GM23338 (cell line): ENCODE data around the gene KCTD19. TPM values are rescaled to one million over a fixed set of nuclear protein-coding genes. Genes with fewer than 3 reads are reported as not detected.

Experiments
- ATAC-seq: fragments of 200-7000 bp; cut with Tn5 transposase; 3 replicates; pipeline ENCODE4 v1.9.1; 2020
- DNase-seq: peaks from one replicate; pipeline ENCODE4 v3.0.0-alpha.2; 2015; ENCODE audit warnings: low spot score
- H2AFZ ChIP-seq: fragments of 200-600 bp; sonication (generic); 2 replicates; pipeline ENCODE4 v1.8.0; 2016; ENCODE audit warnings: antibody characterized with exemption, mild to moderate bottlenecking, moderate library complexity
- H3F3A ChIP-seq: fragments of 200-600 bp; sonication (generic); replicated peaks from 2 replicates; pipeline ENCODE4 v1.8.0; 2017; ENCODE audit warnings: antibody characterized with exemption, mixed run types, low read depth
- H3K27ac ChIP-seq: fragments of 200-600 bp; sonication (generic); 2 replicates; pipeline ENCODE4 v1.6.1; 2016; ENCODE audit warnings: low read depth
- H3K27me3 ChIP-seq: fragments of 200-600 bp; sonication (generic); 2 replicates; pipeline ENCODE4 v1.8.0; 2016; ENCODE audit warnings: mild to moderate bottlenecking, mixed run types, moderate library complexity; ENCODE audit not compliant: insufficient read depth
- H3K36me3 ChIP-seq: fragments of 200-600 bp; sonication (generic); 2 replicates; pipeline ENCODE4 v1.8.0; 2016; ENCODE audit warnings: mild to moderate bottlenecking; ENCODE audit not compliant: insufficient read depth
- H3K4me1 ChIP-seq: fragments of 200-600 bp; sonication (generic); 2 replicates; pipeline ENCODE4 v1.8.0; 2016; ENCODE audit warnings: mild to moderate bottlenecking, moderate library complexity; ENCODE audit not compliant: insufficient read depth
- H3K4me2 ChIP-seq: fragments of 200-600 bp; sonication (generic); 2 replicates; pipeline ENCODE4 v1.7.1; 2017; ENCODE audit warnings: mixed run types
- H3K4me3 ChIP-seq: fragments of 200-600 bp; sonication (generic); 2 replicates; pipeline ENCODE4 v1.6.1; 2016; ENCODE audit warnings: mixed run types
- H3K79me2 ChIP-seq: fragments of 200-600 bp; sonication (generic); replicated peaks from 2 replicates; pipeline ENCODE4 v1.8.0; 2017; ENCODE audit warnings: mild to moderate bottlenecking; ENCODE audit not compliant: insufficient read depth
- H3K9me2 ChIP-seq: fragments of 200-600 bp; sonication (generic); 2 replicates; pipeline ENCODE4 v1.8.0; 2017; ENCODE audit not compliant: insufficient read depth
- H4K20me1 ChIP-seq: fragments of 200-600 bp; sonication (generic); replicated peaks from 2 replicates; pipeline ENCODE4 v1.8.0; 2017; ENCODE audit warnings: mild to moderate bottlenecking; ENCODE audit not compliant: insufficient read depth
- H3K27ac Mint-ChIP-seq: 2 replicates; pipeline ENCODE4 v1.8.0; 2020; ENCODE audit warnings: inconsistent platforms, mild to moderate bottlenecking, moderate library complexity, mixed read lengths
- H3K27me3 Mint-ChIP-seq: 3 replicates; pipeline ENCODE4 v1.8.0; 2022; ENCODE audit warnings: low read depth, mild to moderate bottlenecking, moderate library complexity, mixed read lengths, inconsistent platforms; ENCODE audit not compliant: insufficient read depth, poor library complexity
- H3K36me3 Mint-ChIP-seq: 3 replicates; pipeline ENCODE4 v1.8.0; 2021; ENCODE audit warnings: low read depth, mild to moderate bottlenecking, inconsistent platforms, moderate library complexity, mixed read lengths
- H3K4me1 Mint-ChIP-seq: 3 replicates; pipeline ENCODE4 v1.8.0; 2020; ENCODE audit warnings: mild to moderate bottlenecking, inconsistent platforms, mixed read lengths
- H3K4me3 Mint-ChIP-seq: 3 replicates; pipeline ENCODE4 v1.8.0; 2021; ENCODE audit warnings: moderate library complexity, mild to moderate bottlenecking, inconsistent platforms, mixed read lengths
- H3K9me3 Mint-ChIP-seq: 3 replicates; pipeline ENCODE4 v1.8.0; 2020; ENCODE audit warnings: moderate library complexity, mild to moderate bottlenecking, inconsistent platforms, mixed read lengths
- CREB1 ChIP-seq: fragments of 250-450 bp; sonication (Bioruptor Pico); IDR thresholded peaks from 2 replicates; pipeline ENCODE4 v1.5.0; 2020; ENCODE audit warnings: low read depth, mild to moderate bottlenecking, moderate library complexity
- CTCF ChIP-seq, 2 experiments: fragments of 200-600 bp in 1 of 2; sonication (generic) in 1 of 2; conservative IDR thresholded peaks; 2 replicates each; pipeline versions ENCODE4 v1.5.1 to v1.6.1; 2016 to 2017; ENCODE audit warnings: antibody characterized with exemption in 2 of 2, low read depth in 2 of 2, mild to moderate bottlenecking in 2 of 2, moderate library complexity in 1 of 2
- ETS1 ChIP-seq: IDR thresholded peaks from 2 replicates; pipeline ENCODE4 v1.6.1; 2016; ENCODE audit warnings: antibody characterized with exemption
- EZH2 ChIP-seq: fragments of 200-600 bp; sonication (generic); IDR thresholded peaks from one replicate; pipeline ENCODE4 v1.8.0; 2017; ENCODE audit warnings: antibody characterized with exemption, mild to moderate bottlenecking, low read depth; ENCODE audit not compliant: unreplicated experiment
- EZH2phosphoT487 ChIP-seq: fragments of 200-600 bp; sonication (generic); IDR thresholded peaks from one replicate; pipeline ENCODE4 v1.8.1; 2018; ENCODE audit warnings: antibody characterized with exemption; ENCODE audit not compliant: unreplicated experiment
- JUNB ChIP-seq: IDR thresholded peaks from one replicate; pipeline ENCODE4 v1.6.1; 2016; ENCODE audit warnings: antibody characterized with exemption; ENCODE audit not compliant: unreplicated experiment
- NANOG ChIP-seq: IDR thresholded peaks from 2 replicates; pipeline ENCODE4 v1.6.1; 2016; ENCODE audit warnings: antibody characterized with exemption, borderline replicate concordance
- POLR2AphosphoS5 ChIP-seq: IDR thresholded peaks from 2 replicates; pipeline ENCODE4 v1.6.1; 2016; ENCODE audit warnings: antibody characterized with exemption, low read depth
- REST ChIP-seq: IDR thresholded peaks from one replicate; pipeline ENCODE4 v1.6.1; 2018; ENCODE audit warnings: antibody characterized with exemption; ENCODE audit not compliant: unreplicated experiment
- STAT1 ChIP-seq: IDR thresholded peaks from one replicate; pipeline ENCODE4 v1.6.1; 2016; ENCODE audit warnings: antibody characterized with exemption; ENCODE audit not compliant: unreplicated experiment
- ZNF114 ChIP-seq: fragments of 250-450 bp; sonication (Bioruptor Pico); IDR thresholded peaks from 2 replicates; pipeline ENCODE4 v1.5.0; 2020; ENCODE audit warnings: mild to moderate bottlenecking, moderate library complexity
- ZNF331 ChIP-seq: fragments of 250-450 bp; sonication (Bioruptor Pico); IDR thresholded peaks from 2 replicates; pipeline ENCODE4 v1.5.0; 2020; ENCODE audit warnings: low read depth, mild to moderate bottlenecking, moderate library complexity
- polyA plus RNA-seq: library from polyadenylated mRNA; unstranded; fragments of >200 nt; fragmentation: Nextera tagmentation; extraction: Ambion mirVana; gene quantifications from 2 replicates; pipeline ENCODE4 v1.2.1, GENCODE V29; 2016
- total RNA-seq: library from RNA; depleted of rRNA; stranded (reverse); fragments of >200 nt; shearing (Covaris generic); gene quantifications from 2 replicates; pipeline ENCODE4 v1.2.3, GENCODE V29; 2014

KCTD19 gene
- total and polyA plus RNA-seq, 2 experiments from 2014 or later = 0.31 to 0.65 TPM

GRCh38 chr16:67264277-67264676 lies 62.3 kb downstream of the KCTD19 start:
- no peak overlapping the region for H3K4me3 Mint-ChIP-seq
- no peaks in the 10 kb centered on the region for H3K9me3 Mint-ChIP-seq
- no peaks in the 10 kb centered on the region for H3K79me2 ChIP-seq
- no peak overlapping the region for H3K27ac Mint-ChIP-seq
- H3K36me3 Mint-ChIP-seq = no peaks in the 10 kb centered on the region
- H3K4me1 Mint-ChIP-seq = peaks cover 4% of the 10 kb centered on the region
- no peak overlapping the region for H2AFZ ChIP-seq
- no peaks in the 10 kb centered on the region for H3K27me3 ChIP-seq
- no peaks in the 10 kb centered on the region for H3K9me2 ChIP-seq
- H3F3A ChIP-seq = no peaks in the 10 kb centered on the region
- no peak overlapping the region for H3K27ac ChIP-seq
- TF ChIP-seq CTCF (conservative IDR thresholded peaks at IDR 0.05; ENCODE audit: low read depth in 2 of 2) (peak; percentile 43 to 60), ZNF114 (CRISPR knock-in tag) (no peak)
- DNase-seq (peak; percentile 70), ATAC-seq (peak; percentile 84)
- H3K36me3 ChIP-seq = no peaks in the 10 kb centered on the region
- H3K27me3 Mint-ChIP-seq = peaks cover 10% of the 10 kb centered on the region
- H3K4me3 ChIP-seq = no peak overlapping the region
- 0 out of 2 replicates have a peak, but pooled peaks cover 1% of the 10 kb centered on the region for H3K4me1 ChIP-seq
- H4K20me1 ChIP-seq = peaks cover 3% of the 10 kb centered on the region
- H3K4me2 ChIP-seq = no peak overlapping the region

- Histone ChIP-seq H3K36me3 (no peaks in the 10 kb centered on the region), H3K27me3 (no peaks in the 10 kb centered on the region), H2AFZ (no peak overlapping the region), H3K4me3 (no peak overlapping the region), H4K20me1 (no peaks in the 10 kb centered on the region; the same call in none of the 2 replicates), H3K4me1 (no peaks in the 10 kb centered on the region), H3K4me2 (no peak overlapping the region), H3K9me2 (no peaks in the 10 kb centered on the region), H3F3A (no peaks in the 10 kb centered on the region), H3K79me2 (no peaks in the 10 kb centered on the region), H3K27ac (no peak overlapping the region)
- peaks cover 14% of the 10 kb centered on the region for H3K27me3 Mint-ChIP-seq
- no peaks in the 10 kb centered on the region for H3K36me3 Mint-ChIP-seq
- no peak for DNase-seq
- H3K4me1 Mint-ChIP-seq = peaks cover 4% of the 10 kb centered on the region
- no peaks in the 10 kb centered on the region for H3K9me3 Mint-ChIP-seq
- no peak overlapping the region for H3K27ac Mint-ChIP-seq
- ATAC-seq = no peak
- H3K4me3 Mint-ChIP-seq = no peak overlapping the region
- TF ChIP-seq NANOG = no peak
- no peak for TF ChIP-seq EZH2
- no peak for TF ChIP-seq STAT1
- no peak for TF ChIP-seq POLR2AphosphoS5
- no peak for TF ChIP-seq JUNB
- TF ChIP-seq REST = no peak
- no peak for TF ChIP-seq EZH2phosphoT487
- TF ChIP-seq ETS1 = no peak
- TF ChIP-seq ZNF114 (CRISPR knock-in tag) = no peak
- TF ChIP-seq CTCF (conservative IDR thresholded peaks at IDR 0.05; ENCODE audit: low read depth in 2 of 2) = no peak
- TF ChIP-seq CREB1 (CRISPR knock-in tag) = no peak
- TF ChIP-seq ZNF331 = no peak
Observed at GRCh38 chr16:67263201-67263600, 63.3 kb downstream of the KCTD19 start.
